ENCODE data around the gene DACT2.
"Not testable (repeated sequence)": the region's sequence is repeated elsewhere in the genome, so short reads cannot be mapped to it uniquely, and the experiment has no call there.

DNA sequence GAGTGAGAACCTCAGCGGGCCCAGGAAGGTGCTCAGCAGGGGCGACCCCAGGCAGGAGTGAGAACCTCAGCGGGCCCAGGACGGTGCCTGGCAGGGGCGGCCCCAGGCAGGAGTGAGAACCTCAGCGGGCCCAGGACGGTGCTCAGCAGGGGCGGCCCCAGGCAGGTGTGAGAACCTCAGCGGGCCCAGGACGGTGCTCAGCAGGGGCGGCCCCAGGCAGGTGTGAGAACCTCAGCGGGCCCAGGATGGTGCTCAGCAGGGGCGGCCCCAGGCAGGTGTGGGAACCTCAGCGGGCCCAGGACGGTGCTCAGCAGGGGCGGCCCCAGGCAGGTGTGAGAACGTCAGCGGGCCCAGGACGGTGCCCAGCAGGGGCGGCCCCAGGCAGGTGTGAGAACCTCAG, 37.3 kb upstream of the DACT2 start:
- TF ChIP-seq, protein P1, sequence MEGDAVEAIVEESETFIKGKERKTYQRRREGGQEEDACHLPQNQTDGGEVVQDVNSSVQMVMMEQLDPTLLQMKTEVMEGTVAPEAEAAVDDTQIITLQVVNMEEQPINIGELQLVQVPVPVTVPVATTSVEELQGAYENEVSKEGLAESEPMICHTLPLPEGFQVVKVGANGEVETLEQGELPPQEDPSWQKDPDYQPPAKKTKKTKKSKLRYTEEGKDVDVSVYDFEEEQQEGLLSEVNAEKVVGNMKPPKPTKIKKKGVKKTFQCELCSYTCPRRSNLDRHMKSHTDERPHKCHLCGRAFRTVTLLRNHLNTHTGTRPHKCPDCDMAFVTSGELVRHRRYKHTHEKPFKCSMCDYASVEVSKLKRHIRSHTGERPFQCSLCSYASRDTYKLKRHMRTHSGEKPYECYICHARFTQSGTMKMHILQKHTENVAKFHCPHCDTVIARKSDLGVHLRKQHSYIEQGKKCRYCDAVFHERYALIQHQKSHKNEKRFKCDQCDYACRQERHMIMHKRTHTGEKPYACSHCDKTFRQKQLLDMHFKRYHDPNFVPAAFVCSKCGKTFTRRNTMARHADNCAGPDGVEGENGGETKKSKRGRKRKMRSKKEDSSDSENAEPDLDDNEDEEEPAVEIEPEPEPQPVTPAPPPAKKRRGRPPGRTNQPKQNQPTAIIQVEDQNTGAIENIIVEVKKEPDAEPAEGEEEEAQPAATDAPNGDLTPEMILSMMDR (IDR thresholded peaks at IDR 0.05) = not testable (repeated sequence)
- not testable (repeated sequence) for TF ChIP-seq POLR2A (IDR thresholded peaks at IDR 0.05)

All from thyroid gland (tissue), 4 donors.